Activated CD4-positive, alpha-beta T cell treated with anti-CD3 and anti-CD28 coated beads for 24 hours (primary cell): ENCODE results near the gene PCGF2.

Experiments
- DNase-seq, 2 donors: peaks; one replicate each; pipeline ENCODE4 v3.0.0-alpha.2; 2020; ENCODE audit warnings: low read depth in 2 of 2

PCGF2 gene

GRCh38 chr17:38719289-38719942 is 28.7 kb downstream of the PCGF2 start:
- DNase-seq = no peak

GRCh38 chr17:38717139-38717745 is 30.9 kb downstream of the PCGF2 start:
- DNase-seq = no peak

- no peak for DNase-seq
Measured at GRCh38 chr17:38716368-38717005, 31.6 kb downstream of the PCGF2 start.

GRCh38 chr17:38715216-38715943 is 32.8 kb downstream of the PCGF2 start:
- no peak for DNase-seq

GRCh38 chr17:38713456-38714075 is 34.6 kb downstream of the PCGF2 start:
- DNase-seq = no peak

GRCh38 chr17:38712593-38712992 is 35.5 kb downstream of the PCGF2 start:
- no peak for DNase-seq

GRCh38 chr17:38711792-38712571 is 36.2 kb downstream of the PCGF2 start:
- no peak for DNase-seq

GRCh38 chr17:38710985-38711384 is 37.2 kb downstream of the PCGF2 start:
- DNase-seq = no peak

GRCh38 chr17:38710604-38710962 is 37.6 kb downstream of the PCGF2 start:
- no peak for DNase-seq

- DNase-seq = no peak
Measured at GRCh38 chr17:38709864-38710603, 38.1 kb downstream of the PCGF2 start.

GRCh38 chr17:38709104-38709820 is 38.9 kb downstream of the PCGF2 start:
- DNase-seq = no peak

GRCh38 chr17:38707678-38708351 is 40.3 kb downstream of the PCGF2 start:
- DNase-seq = no peak

GRCh38 chr17:38706505-38707216 is 41.5 kb downstream of the PCGF2 start:
- DNase-seq = no peak

GRCh38 chr17:38705803-38706504 is 42.2 kb downstream of the PCGF2 start:
- DNase-seq = no peak

GRCh38 chr17:38705523-38705802 is 42.7 kb downstream of the PCGF2 start:
- DNase-seq = no peak

- DNase-seq = peak; percentile 61 to 64
Measured at GRCh38 chr17:38704606-38705522, 43.3 kb downstream of the PCGF2 start, which contains the start of gene MLLT6. Gene MLLT6, plus strand, starts transcription at chr17:38705273. Its CDS starts 360 bp downstream, at chr17:38705633.
